ENCODE measurements around the gene GRPEL1. TPM values are rescaled to one million over a fixed set of nuclear protein-coding genes. Genes with fewer than 3 reads are reported as not detected.

The GRPEL1 gene
- total and polyA plus RNA-seq, 2 of the 13 experiments (the other 11 are each of a cell fraction or from before 2014, with no cell fraction given), result 32.3 to 141 TPM

DNA sequence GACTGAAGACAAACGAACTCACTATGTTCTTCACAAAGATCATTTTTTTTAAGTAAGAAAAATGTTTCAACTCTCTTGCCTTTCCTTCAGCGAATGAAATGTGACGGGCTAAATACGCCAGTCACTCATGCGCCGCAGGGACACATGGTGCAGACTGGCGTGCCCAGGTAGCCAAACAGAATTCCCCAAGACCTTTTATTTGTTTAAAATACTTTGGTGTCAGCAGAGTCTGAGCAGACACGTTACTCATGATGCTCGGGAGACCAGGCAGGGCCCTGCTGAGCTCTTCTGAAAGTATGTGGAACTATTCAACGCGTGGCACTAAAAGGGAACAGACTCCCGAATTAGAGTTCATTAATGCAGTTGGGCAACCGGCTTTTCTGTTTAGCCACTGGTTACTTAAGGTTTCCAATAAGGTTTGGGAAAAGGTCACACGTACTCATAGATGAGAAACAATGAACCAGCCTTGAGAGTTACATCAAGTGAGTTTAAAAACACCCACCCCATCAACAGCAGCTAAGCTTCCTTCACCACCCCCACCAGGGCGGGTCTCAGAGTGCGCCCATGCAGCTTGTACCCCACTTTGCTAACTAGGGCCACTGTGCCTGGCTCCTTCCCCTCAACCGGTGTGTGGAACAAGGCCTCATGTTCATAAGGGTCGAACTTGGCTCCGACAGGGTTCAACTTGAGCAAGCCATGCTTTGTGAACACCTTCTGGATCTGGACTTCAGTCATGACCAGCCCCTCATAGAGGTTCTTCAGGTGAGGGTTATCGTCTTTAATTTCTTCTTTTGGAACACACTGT, 7.3 kb downstream of the GRPEL1 start:
- CTCF ChIA-PET (ENCODE audit: low intra/inter-chr PET ratio, low total read pairs), result no interaction called here
- no peak for FAIRE-seq
- Histone ChIP-seq H3K4me2 (ENCODE audit: low read depth, low read length) (no peak overlapping the region), H3K9ac (ENCODE audit: insufficient read depth, low read depth, low read length) (no peak overlapping the region), H3K4me1 (ENCODE audit: insufficient read depth, low read length) (peaks cover 12% of the 10 kb centered on the region), H3K27ac (ENCODE audit: extremely low read length, insufficient read depth, low read length) (no peak overlapping the region), H3K9me3 (ENCODE audit: low read length) (no peaks in the 10 kb centered on the region), H2AFZ (ENCODE audit: low read length) (no peak overlapping the region), H3K79me2 (ENCODE audit: insufficient read depth, low read length) (peaks cover 23% of the 10 kb centered on the region), H3K27me3 (ENCODE audit: control insufficient read depth in 1 of 2, insufficient read depth in 2 of 2, low read length in 2 of 2) (no peaks in the 10 kb centered on the region), H4K20me1 (ENCODE audit: insufficient read depth, low read length) (peaks cover 21% of the 10 kb centered on the region), H3K36me3 (replicated peaks in 1 of 2; ENCODE audit: control insufficient read depth in 1 of 2, insufficient read depth in 2 of 2, low read length in 2 of 2) (peaks cover 15 to 69% of the 10 kb centered on the region in 2 experiments), H3K4me3 (replicated peaks in 1 of 3; ENCODE audit: insufficient read depth in 1 of 3, low read depth in 2 of 3, low read length in 3 of 3) (no peak overlapping the region)
- 98% methylated on average over 17 of the region's 20 CpGs for WGBS (ENCODE audit: low lambda C conversion rate)
- BruUV-seq (replicated peaks), result no TSS peak
- DNase-seq (ENCODE audit: low spot score), result no peak
- ATAC-seq, result no peak; the same call in 2 of the 3 replicates
- POLR2A ChIA-PET, result interaction anchor here (1.1 to 1.8 kb wide), 3 partner anchors 7 to 18 kb away, joined by 3 to 5 read pairs (median 5); partner anchors contain the start of genes GRPEL1 and TADA2B
- in situ Hi-C loops (cut with HindIII; ENCODE audit: extremely low pct_ligation_motif_present, low pct_unique_long_range_greater_than_20kb) (no loop called here), intact Hi-C loops (cut with micrococcal nuclease; ENCODE audit: unreplicated experiment) (no loop called here)
- TF ChIP-seq THAP11 (CRISPR knock-in tag; IDR thresholded peaks at IDR 0.05), result no peak
- no peak for TF ChIP-seq JUN (CRISPR knock-in tag; IDR thresholded peaks at IDR 0.05)
- TF ChIP-seq, protein P1, sequence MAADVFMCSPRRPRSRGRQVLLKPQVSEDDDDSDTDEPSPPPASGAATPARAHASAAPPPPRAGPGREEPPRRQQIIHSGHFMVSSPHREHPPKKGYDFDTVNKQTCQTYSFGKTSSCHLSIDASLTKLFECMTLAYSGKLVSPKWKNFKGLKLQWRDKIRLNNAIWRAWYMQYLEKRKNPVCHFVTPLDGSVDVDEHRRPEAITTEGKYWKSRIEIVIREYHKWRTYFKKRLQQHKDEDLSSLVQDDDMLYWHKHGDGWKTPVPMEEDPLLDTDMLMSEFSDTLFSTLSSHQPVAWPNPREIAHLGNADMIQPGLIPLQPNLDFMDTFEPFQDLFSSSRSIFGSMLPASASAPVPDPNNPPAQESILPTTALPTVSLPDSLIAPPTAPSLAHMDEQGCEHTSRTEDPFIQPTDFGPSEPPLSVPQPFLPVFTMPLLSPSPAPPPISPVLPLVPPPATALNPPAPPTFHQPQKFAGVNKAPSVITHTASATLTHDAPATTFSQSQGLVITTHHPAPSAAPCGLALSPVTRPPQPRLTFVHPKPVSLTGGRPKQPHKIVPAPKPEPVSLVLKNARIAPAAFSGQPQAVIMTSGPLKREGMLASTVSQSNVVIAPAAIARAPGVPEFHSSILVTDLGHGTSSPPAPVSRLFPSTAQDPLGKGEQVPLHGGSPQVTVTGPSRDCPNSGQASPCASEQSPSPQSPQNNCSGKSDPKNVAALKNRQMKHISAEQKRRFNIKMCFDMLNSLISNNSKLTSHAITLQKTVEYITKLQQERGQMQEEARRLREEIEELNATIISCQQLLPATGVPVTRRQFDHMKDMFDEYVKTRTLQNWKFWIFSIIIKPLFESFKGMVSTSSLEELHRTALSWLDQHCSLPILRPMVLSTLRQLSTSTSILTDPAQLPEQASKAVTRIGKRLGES (CRISPR knock-in tag; IDR thresholded peaks at IDR 0.05; ENCODE audit: borderline replicate concordance), result no peak
- TF ChIP-seq RBFOX2 (IDR thresholded peaks at IDR 0.05; ENCODE audit: low read depth, low read length), result peak; percentile 8; the same call in 1 of the 2 replicates
- TF ChIP-seq ZNF367 (CRISPR knock-in tag; IDR thresholded peaks at IDR 0.05; ENCODE audit: borderline replicate concordance), result no peak
- no peak for TF ChIP-seq NFIC (IDR thresholded peaks at IDR 0.05; ENCODE audit: low read length)
- TF ChIP-seq ZNF792 (CRISPR knock-in tag; IDR thresholded peaks at IDR 0.05), result no peak
- peak; percentile 35; the same call in 1 of the 2 replicates for TF ChIP-seq POLR2AphosphoS2 (IDR thresholded peaks at IDR 0.05; ENCODE audit: low read depth, low read length)
- TF ChIP-seq GABPA (IDR thresholded peaks at IDR 0.05; ENCODE audit: low read depth, low read length), result no peak
- no peak for TF ChIP-seq GABPA (CRISPR knock-in tag; IDR thresholded peaks at IDR 0.05; ENCODE audit: low read depth)
- TF ChIP-seq POLR2A (IDR thresholded peaks at IDR 0.05; ENCODE audit: insufficient read depth in 1 of 2, low read depth in 2 of 2, low read length in 2 of 2), result 0 out of 4 replicates have a peak, but pooled peaks of 1 of the 2 experiments have one; percentile 26
- TF ChIP-seq, protein P2, sequence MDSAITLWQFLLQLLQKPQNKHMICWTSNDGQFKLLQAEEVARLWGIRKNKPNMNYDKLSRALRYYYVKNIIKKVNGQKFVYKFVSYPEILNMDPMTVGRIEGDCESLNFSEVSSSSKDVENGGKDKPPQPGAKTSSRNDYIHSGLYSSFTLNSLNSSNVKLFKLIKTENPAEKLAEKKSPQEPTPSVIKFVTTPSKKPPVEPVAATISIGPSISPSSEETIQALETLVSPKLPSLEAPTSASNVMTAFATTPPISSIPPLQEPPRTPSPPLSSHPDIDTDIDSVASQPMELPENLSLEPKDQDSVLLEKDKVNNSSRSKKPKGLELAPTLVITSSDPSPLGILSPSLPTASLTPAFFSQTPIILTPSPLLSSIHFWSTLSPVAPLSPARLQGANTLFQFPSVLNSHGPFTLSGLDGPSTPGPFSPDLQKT (CRISPR knock-in tag; IDR thresholded peaks at IDR 0.05; ENCODE audit: borderline replicate concordance), result no peak
- TF ChIP-seq, protein P3, sequence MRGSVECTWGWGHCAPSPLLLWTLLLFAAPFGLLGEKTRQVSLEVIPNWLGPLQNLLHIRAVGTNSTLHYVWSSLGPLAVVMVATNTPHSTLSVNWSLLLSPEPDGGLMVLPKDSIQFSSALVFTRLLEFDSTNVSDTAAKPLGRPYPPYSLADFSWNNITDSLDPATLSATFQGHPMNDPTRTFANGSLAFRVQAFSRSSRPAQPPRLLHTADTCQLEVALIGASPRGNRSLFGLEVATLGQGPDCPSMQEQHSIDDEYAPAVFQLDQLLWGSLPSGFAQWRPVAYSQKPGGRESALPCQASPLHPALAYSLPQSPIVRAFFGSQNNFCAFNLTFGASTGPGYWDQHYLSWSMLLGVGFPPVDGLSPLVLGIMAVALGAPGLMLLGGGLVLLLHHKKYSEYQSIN (CRISPR knock-in tag; IDR thresholded peaks at IDR 0.05; ENCODE audit: borderline replicate concordance), result no peak
- TF ChIP-seq TOPORS (CRISPR knock-in tag; IDR thresholded peaks at IDR 0.05), result no peak
- no peak for TF ChIP-seq ISL2 (CRISPR knock-in tag; IDR thresholded peaks at IDR 0.05)
- TF ChIP-seq SRSF1 (optimal IDR thresholded peaks at IDR 0.05; ENCODE audit: low read depth, low read length), result peak; percentile 41
- TF ChIP-seq KDM5B (CRISPR knock-in tag; IDR thresholded peaks at IDR 0.05; ENCODE audit: borderline replicate concordance), result no peak
- TF ChIP-seq ZNF562 (CRISPR knock-in tag; IDR thresholded peaks at IDR 0.05; ENCODE audit: borderline replicate concordance), result no peak

Measured in HepG2 (cell line).